Epithelial cell of proximal tubule (primary cell): Measurements from ENCODE around the gene CATSPERZ. TPM values are rescaled to one million over a fixed set of nuclear protein-coding genes. Genes with fewer than 3 reads are reported as not detected.

Experiments
- DNase-seq: peaks from one replicate; pipeline ENCODE4 v3.0.0-alpha.2; 2011; ENCODE audit warnings: low read depth
- H3K4me3 ChIP-seq: 2 replicates; pipeline ENCODE4 v1.5.1; 2011; ENCODE audit warnings: low read depth, mild to moderate bottlenecking, low read length
- total RNA-seq: library from RNA; depleted of rRNA; stranded (reverse); fragments of >200 nt; gene quantifications from 2 replicates; pipeline ENCODE4 v1.2.3, GENCODE V29; 2015
- TF ChIP-seq, protein P1 (sequence below): conservative IDR thresholded peaks from 2 replicates; pipeline ENCODE4 v1.5.1; 2012; ENCODE audit warnings: low read depth, mild to moderate bottlenecking, low read length

CATSPERZ gene
- total RNA-seq, 1 donor from 2014 or later, result not detected

DNA sequence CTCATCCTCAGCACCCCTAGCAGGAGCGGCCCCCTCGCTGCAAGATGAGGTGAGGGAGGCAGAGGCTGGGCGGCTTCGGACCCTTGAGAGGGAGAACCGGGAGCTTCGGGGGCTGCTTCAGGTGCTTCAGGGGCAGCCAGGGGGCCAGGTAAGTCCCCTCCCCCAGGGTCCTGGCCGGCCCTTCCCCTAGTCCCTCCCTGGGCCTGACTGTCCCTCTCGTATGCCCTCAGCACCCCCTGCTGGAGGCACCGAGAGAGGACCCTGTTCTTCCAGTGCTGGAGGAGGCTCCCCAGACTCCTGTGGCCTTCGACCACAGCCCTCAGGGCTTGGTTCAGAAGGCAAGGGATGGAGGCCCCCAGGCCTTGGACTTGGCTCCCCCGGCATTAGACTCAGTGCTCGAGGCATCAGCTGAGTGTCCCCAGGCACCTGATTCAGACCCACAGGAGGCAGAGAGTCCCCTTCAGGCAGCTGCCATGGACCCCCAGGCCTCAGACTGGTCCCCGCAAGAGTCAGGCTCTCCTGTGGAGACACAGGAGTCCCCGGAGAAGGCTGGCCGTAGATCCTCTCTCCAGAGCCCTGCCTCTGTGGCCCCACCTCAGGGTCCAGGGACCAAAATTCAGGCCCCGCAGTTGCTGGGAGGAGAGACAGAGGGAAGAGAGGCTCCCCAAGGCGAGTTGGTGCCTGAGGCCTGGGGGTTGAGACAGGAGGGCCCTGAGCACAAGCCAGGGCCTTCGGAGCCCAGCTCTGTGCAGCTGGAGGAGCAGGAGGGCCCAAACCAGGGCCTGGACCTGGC is 43.8 kb downstream of the CATSPERZ start:
- DNase-seq, result no peak
- no peak overlapping the region for H3K4me3 ChIP-seq
- TF ChIP-seq, protein P1, sequence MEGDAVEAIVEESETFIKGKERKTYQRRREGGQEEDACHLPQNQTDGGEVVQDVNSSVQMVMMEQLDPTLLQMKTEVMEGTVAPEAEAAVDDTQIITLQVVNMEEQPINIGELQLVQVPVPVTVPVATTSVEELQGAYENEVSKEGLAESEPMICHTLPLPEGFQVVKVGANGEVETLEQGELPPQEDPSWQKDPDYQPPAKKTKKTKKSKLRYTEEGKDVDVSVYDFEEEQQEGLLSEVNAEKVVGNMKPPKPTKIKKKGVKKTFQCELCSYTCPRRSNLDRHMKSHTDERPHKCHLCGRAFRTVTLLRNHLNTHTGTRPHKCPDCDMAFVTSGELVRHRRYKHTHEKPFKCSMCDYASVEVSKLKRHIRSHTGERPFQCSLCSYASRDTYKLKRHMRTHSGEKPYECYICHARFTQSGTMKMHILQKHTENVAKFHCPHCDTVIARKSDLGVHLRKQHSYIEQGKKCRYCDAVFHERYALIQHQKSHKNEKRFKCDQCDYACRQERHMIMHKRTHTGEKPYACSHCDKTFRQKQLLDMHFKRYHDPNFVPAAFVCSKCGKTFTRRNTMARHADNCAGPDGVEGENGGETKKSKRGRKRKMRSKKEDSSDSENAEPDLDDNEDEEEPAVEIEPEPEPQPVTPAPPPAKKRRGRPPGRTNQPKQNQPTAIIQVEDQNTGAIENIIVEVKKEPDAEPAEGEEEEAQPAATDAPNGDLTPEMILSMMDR, result peak; percentile 58

DNA sequence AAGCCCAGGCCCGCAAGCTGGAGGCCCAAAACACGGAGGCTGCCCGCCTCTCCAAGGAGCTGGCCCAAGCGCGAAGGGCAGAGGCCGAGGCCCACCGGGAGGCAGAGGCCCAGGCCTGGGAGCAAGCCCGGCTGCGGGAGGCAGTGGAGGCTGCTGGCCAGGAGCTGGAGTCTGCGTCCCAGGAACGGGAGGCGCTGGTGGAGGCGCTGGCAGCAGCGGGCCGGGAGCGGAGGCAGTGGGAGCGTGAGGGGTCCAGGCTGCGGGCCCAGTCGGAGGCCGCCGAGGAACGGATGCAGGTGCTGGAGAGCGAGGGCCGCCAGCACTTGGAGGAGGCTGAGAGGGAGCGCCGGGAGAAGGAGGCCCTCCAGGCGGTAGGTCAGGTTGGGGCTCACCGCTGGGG is 44.6 kb downstream of the CATSPERZ start:
- TF ChIP-seq, protein P1, result no peak
- DNase-seq, result no peak
- H3K4me3 ChIP-seq, result no peak overlapping the region

DNA sequence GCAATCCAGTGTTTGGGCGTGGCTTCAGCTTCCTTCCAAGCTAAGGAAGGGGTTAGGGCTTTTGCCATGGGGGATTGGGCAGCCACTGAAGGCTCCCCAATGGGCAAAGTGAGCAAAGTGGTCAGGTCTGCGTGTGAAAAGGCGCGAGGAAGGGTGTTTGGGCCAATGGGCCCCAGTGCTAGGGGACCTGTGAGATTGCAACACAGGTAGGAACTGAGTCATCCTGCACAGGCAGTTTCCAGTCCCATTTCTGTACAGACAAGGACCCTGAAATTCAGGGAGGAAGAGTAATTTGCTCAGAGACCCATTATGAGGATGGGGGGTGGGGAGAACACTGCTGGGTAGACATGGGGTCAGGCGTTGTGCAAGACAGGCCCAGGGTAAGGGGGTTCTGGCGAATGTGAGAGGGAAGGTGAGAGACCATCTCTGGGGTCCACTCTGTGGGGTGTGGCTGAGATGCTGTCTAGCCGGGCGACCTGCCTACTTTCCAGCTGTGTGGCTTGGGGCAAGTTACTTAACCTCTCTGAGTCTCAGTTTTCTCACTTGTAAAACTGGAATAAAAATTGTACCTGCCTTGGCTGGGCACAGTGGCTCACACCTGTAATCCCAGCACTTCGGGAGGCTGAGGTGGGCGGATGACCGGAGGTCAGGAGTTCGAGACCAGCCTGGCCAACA is 47.2 kb downstream of the CATSPERZ start:
- H3K4me3 ChIP-seq, result no peak overlapping the region
- no peak for DNase-seq
- TF ChIP-seq, protein P1, result no peak

DNA sequence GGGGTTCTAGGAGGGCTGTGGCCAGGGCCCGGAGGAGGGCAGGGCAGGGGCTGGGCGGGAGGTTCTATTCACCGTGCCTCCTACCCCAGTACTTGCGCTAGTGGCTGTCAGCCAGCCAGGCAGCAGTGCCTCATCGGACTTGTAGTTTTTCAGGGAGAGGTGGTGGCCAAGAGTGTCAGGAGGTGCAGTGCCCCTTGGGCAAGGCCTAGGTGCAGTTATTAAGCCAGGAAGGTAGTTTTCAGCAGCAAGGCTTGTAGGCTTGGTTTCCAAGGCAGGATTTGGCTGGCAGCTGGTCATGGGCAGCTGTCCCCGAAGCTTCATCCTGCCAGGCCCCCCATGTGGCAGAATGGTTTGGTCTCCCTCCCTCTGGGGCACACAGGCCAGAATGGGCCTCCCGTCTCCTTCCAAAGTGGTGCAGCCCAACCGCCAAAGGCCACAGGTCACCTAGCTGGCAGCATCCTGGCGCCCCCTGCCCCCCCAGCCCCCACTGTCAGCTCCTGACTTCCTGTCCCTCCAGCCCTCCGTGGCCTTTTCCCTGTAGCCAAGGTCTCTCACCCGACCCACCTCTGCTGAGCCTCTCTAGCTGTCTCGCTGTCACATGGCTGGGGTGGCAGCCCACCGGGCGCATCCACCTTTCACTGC is 48.3 kb downstream of the CATSPERZ start:
- TF ChIP-seq, protein P1, result no peak
- no peak for DNase-seq
- no peak overlapping the region for H3K4me3 ChIP-seq

DNA sequence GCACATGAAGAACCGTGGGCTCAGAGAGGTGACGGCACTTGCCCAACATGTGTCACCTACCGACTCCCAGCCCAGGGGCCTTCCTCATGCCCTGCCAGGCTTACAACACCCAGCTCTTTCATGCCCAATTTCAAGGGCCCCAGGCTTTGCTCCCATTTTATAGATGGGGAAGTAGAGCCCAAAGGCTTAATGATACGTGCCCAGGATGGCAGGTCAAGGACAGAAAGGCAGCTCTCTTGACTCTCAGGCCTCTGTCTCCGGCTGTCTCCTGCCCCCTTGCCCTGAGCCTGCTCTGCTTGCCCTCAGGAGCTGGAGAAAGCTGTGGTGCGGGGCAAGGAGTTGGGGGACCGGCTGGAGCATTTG is 48.8 kb downstream of the CATSPERZ start:
- no peak for DNase-seq
- H3K4me3 ChIP-seq, result no peak overlapping the region
- TF ChIP-seq, protein P1, result no peak

DNA sequence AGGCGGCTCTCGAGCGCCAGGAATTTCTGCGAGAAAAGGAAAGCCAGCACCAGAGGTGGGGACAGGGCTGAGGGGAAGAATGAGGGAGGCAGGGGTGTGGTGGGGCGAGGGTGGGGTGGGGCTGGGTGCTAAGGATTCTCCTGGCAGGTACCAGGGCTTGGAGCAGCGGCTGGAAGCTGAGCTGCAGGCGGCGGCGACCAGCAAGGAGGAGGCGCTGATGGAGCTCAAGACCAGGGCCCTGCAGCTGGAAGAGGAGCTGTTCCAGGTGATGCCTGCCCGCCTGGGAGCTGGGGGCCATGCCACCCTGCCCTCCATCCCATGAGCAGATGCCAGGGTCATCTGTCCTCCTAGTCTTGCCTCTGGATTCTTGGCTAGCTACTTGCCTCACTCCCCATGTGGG is 49.2 kb downstream of the CATSPERZ start:
- DNase-seq, result no peak
- TF ChIP-seq, protein P1, result no peak
- no peak overlapping the region for H3K4me3 ChIP-seq
